IMR-90 (cell line): ENCODE results near the gene POU2F1. TPM values are rescaled to one million over a fixed set of nuclear protein-coding genes. Genes with fewer than 3 reads are reported as not detected.

Experiments
- ATAC-seq: fragments of 200-7000 bp; cut with Tn5 transposase; 2 replicates; pipeline ENCODE4 v1.9.1; 2020; ENCODE audit warnings: low read depth, mild to moderate bottlenecking, moderate library complexity
- BruUV-seq: library from RNA; stranded (reverse); fragments of 400-500 nt; replicated peaks from 2 replicates; lab custom pipeline; 2021; lab: Mats Ljungman, UMichigan
- CTCF ChIA-PET: fragments of 300-600 bp; formaldehyde crosslinking; extraction: SDS; loops from one replicate; lab custom pipeline; 2021; ENCODE audit warnings: antibody characterized with exemption; lab: Yijun Ruan, JAX
- POLR2A ChIA-PET: fragments of 300-600 bp; sonication (Branson Sonifier 250); formaldehyde crosslinking; loops from one replicate; lab custom pipeline; 2022; ENCODE audit warnings: antibody characterized with exemption; ENCODE audit not compliant: unreplicated experiment; lab: Charles Lee
- DNase-seq: peaks from one replicate; pipeline ENCODE4 v3.0.0; 2013
- H2AFZ ChIP-seq: replicated peaks from 2 replicates; pipeline ENCODE3; 2013; ENCODE audit warnings: low read length, mild to moderate bottlenecking; ENCODE audit not compliant: poor library complexity
- H2AK5ac ChIP-seq: 2 replicates; pipeline ENCODE4 v1.6.1; 2013; ENCODE audit warnings: low read depth, low read length, inconsistent platforms
- H2AK9ac ChIP-seq: replicated peaks from 2 replicates; pipeline ENCODE3; 2013; ENCODE audit warnings: mild to moderate bottlenecking, low read depth, low read length, moderate library complexity; ENCODE audit not compliant: poor library complexity
- H2BK120ac ChIP-seq: 2 replicates; pipeline ENCODE4 v1.6.1; 2013; ENCODE audit warnings: low read depth, low read length, inconsistent platforms
- H2BK15ac ChIP-seq: 3 replicates; pipeline ENCODE4 v1.6.1; 2013; ENCODE audit warnings: low read depth, low read length, inconsistent platforms
- H2BK20ac ChIP-seq: 2 replicates; pipeline ENCODE4 v1.6.1; 2013; ENCODE audit warnings: low read depth, mild to moderate bottlenecking, inconsistent platforms, low read length, moderate library complexity
- H2BK5ac ChIP-seq: 2 replicates; pipeline ENCODE4 v1.6.1; 2013; ENCODE audit warnings: mild to moderate bottlenecking, low read depth, low read length, inconsistent platforms; ENCODE audit not compliant: poor library complexity, severe bottlenecking
- H3K14ac ChIP-seq: replicated peaks from 2 replicates; pipeline ENCODE4 v1.6.1; 2013; ENCODE audit warnings: low read depth, low read length, inconsistent platforms
- H3K18ac ChIP-seq: 2 replicates; pipeline ENCODE4 v1.6.1; 2013; ENCODE audit warnings: low read depth, low read length, control low read depth
- H3K23ac ChIP-seq: 2 replicates; pipeline ENCODE4 v1.6.1; 2013; ENCODE audit warnings: low read depth, low read length, inconsistent platforms
- H3K27ac ChIP-seq: 2 replicates; pipeline ENCODE4 v1.5.1; 2013; ENCODE audit warnings: mild to moderate bottlenecking, control low read depth, low read length; ENCODE audit not compliant: insufficient read depth
- H3K27me3 ChIP-seq: 2 replicates; pipeline ENCODE4 v1.6.1; 2013; ENCODE audit warnings: low read length; ENCODE audit not compliant: control insufficient read depth, insufficient read depth
- H3K36me3 ChIP-seq: 2 replicates; pipeline ENCODE4 v1.6.1; 2013; ENCODE audit warnings: low read length, mixed read lengths; ENCODE audit not compliant: control insufficient read depth, insufficient read depth
- H3K4ac ChIP-seq: 2 replicates; pipeline ENCODE4 v1.6.1; 2013; ENCODE audit warnings: low read depth, low read length, inconsistent platforms
- H3K4me1 ChIP-seq: 2 replicates; pipeline ENCODE4 v1.6.1; 2013; ENCODE audit warnings: low read length, mixed read lengths; ENCODE audit not compliant: control insufficient read depth, insufficient read depth
- H3K4me2 ChIP-seq: 2 replicates; pipeline ENCODE4 v1.6.1; 2013; ENCODE audit warnings: low read depth, mild to moderate bottlenecking, control low read depth, low read length, moderate library complexity
- H3K4me3 ChIP-seq: 2 replicates; pipeline ENCODE4 v1.5.1; 2013; ENCODE audit warnings: low read depth, mild to moderate bottlenecking, control low read depth, low read length, moderate library complexity; ENCODE audit not compliant: insufficient read depth
- H3K56ac ChIP-seq: 2 replicates; pipeline ENCODE4 v1.6.1; 2013; ENCODE audit warnings: low read length, inconsistent platforms; ENCODE audit not compliant: insufficient read depth; ENCODE audit errors: extremely low read depth
- H3K79me1 ChIP-seq, 2 experiments: 2 replicates each; pipeline ENCODE4 v1.6.1; 2013; ENCODE audit warnings: low read length in 2 of 2, inconsistent platforms in 1 of 2, low read depth in 1 of 2
- H3K9ac ChIP-seq: 2 replicates; pipeline ENCODE4 v1.6.1; 2013; ENCODE audit warnings: low read depth, low read length, control low read depth
- H3K9me1 ChIP-seq: 2 replicates; pipeline ENCODE4 v1.6.1; 2013; ENCODE audit warnings: low read length, inconsistent platforms; ENCODE audit not compliant: insufficient read depth
- H3K9me3 ChIP-seq: 2 replicates; pipeline ENCODE4 v1.6.1; 2013; ENCODE audit warnings: low read length; ENCODE audit not compliant: control insufficient read depth, insufficient read depth
- H4K20me1 ChIP-seq: 2 replicates; pipeline ENCODE4 v1.6.1; 2013; ENCODE audit warnings: low read length, inconsistent platforms; ENCODE audit not compliant: insufficient read depth
- H4K5ac ChIP-seq: 2 replicates; pipeline ENCODE4 v1.6.1; 2013; ENCODE audit warnings: mild to moderate bottlenecking, low read depth, low read length, control low read depth
- H4K8ac ChIP-seq, 2 experiments: 2 replicates each; pipeline ENCODE4 v1.6.1; 2013; ENCODE audit warnings: low read depth in 2 of 2, low read length in 2 of 2, control low read depth in 1 of 2, inconsistent platforms in 1 of 2
- H4K91ac ChIP-seq: 2 replicates; pipeline ENCODE4 v1.6.1; 2013; ENCODE audit warnings: low read depth, low read length, inconsistent platforms; ENCODE audit not compliant: insufficient read depth
- BHLHE40 ChIP-seq: fragments of 150-350 bp; IDR thresholded peaks from 2 replicates; pipeline ENCODE4 v1.6.1; 2016; ENCODE audit warnings: mild to moderate bottlenecking, low read depth, low read length
- MAFK ChIP-seq: IDR thresholded peaks from 2 replicates; pipeline ENCODE4 v1.6.1; 2012; ENCODE audit warnings: low read depth, low read length, improper control_type of control experiment
- WGBS, 2 experiments: methylation state at CpG; one replicate each; pipeline versions ENCODE4 v1.1.5 to v1.1.7; 2013; ENCODE audit warnings: missing lambda C conversion rate in 2 of 2; ENCODE audit not compliant: insufficient read length in 1 of 2; ENCODE audit errors: extremely low coverage in 2 of 2; 5-methylcytosine and 5-hydroxymethylcytosine counted together
- dilution Hi-C: fragments of 300-500 bp; cut with HindIII; formaldehyde crosslinking; loops from one replicate; pipeline ENCODE4 v1.14.3; 2018; ENCODE audit warnings: low sequenced_read_pairs; ENCODE audit not compliant: unreplicated experiment
- in situ Hi-C: fragments of 300-500 bp; cut with MboI; formaldehyde crosslinking; loops from 3 replicates; pipeline ENCODE4 v1.14.3; 2019; ENCODE audit warnings: low sequenced_read_pairs, inconsistent platforms, mixed read lengths
- intact Hi-C: fragments of 100-400 bp; cut with micrococcal nuclease; formaldehyde crosslinking; loops from 2 replicates; pipeline ENCODE4 v1.10.0; 2022
- polyA plus RNA-seq, 3 experiments: library from polyadenylated mRNA; depleted of rRNA; stranded (reverse); fragments of >200 nt; gene quantifications; 2 replicates each; pipeline ENCODE4 v1.2.3, GENCODE V29; 2012; ENCODE audit warnings: low replicate concordance in 1 of 3
- total RNA-seq: library from RNA; depleted of rRNA; stranded (reverse); fragments of >200 nt; gene quantifications from 2 replicates; pipeline ENCODE4 v1.2.3, GENCODE V29; 2012

POU2F1 gene
- total and polyA plus RNA-seq, 2 of the 4 experiments (the other 2 are of a cell fraction), result 1.2 to 3.4 TPM

GRCh38 chr1:167446966-167447365 is 226.3 kb downstream of the POU2F1 start:
- Histone ChIP-seq H2AK5ac (no peak overlapping the region), H4K5ac (no peak overlapping the region), H2BK20ac (no peak overlapping the region), H3K4me2 (no peak overlapping the region), H3K23ac (no peak overlapping the region), H3K9ac (no peak overlapping the region), H3K4ac (no peak overlapping the region), H2AK9ac (no peak overlapping the region), H3K18ac (no peak overlapping the region), H3K36me3 (no peaks in the 10 kb centered on the region), H3K14ac (no peak overlapping the region), H3K27me3 (peaks cover 18% of the 10 kb centered on the region), H3K56ac (no peak overlapping the region), H2BK15ac (no peak overlapping the region), H2AFZ (no peak overlapping the region), H3K9me1 (no peaks in the 10 kb centered on the region), H3K79me1 (no peaks in the 10 kb centered on the region), H3K4me3 (no peak overlapping the region), H4K20me1 (no peaks in the 10 kb centered on the region), H2BK5ac (no peak overlapping the region), H3K9me3 (no peaks in the 10 kb centered on the region), H4K8ac (no peak overlapping the region), H3K27ac (no peak overlapping the region), H4K91ac (no peak overlapping the region), H3K4me1 (no peaks in the 10 kb centered on the region), H2BK120ac (no peak overlapping the region)
- no peak for DNase-seq
- no peak for TF ChIP-seq BHLHE40
- TF ChIP-seq MAFK, result no peak
- in situ Hi-C loops, result loop anchor here (5.0 kb wide), 1 partner anchor 380 kb away; no protein-coding TSS in a partner anchor
- POLR2A ChIA-PET, result no interaction called here
- 67% methylated on average over 1 of the region's 3 CpGs; no CpG with 5 or more reads in 1 of the 2 experiments for WGBS, 2 experiments
- ATAC-seq, result no peak
- BruUV-seq, result no TSS peak
- CTCF ChIA-PET, result interaction anchor here (1.2 kb wide), 1 partner anchor 179 kb away, joined by 7 read pairs; no protein-coding TSS in a partner anchor
- dilution Hi-C loops, result loop anchor here (25.0 kb wide), 1 partner anchor 185 kb away; no protein-coding TSS in a partner anchor
- intact Hi-C loops, result no loop called here
